Astrocyte (in vitro differentiated cells and primary cell): Measurements from ENCODE around the gene ACSL1. TPM values are rescaled to one million over a fixed set of nuclear protein-coding genes. Genes with fewer than 3 reads are reported as not detected.
A peak's percentile ranks its signal among the peaks of the same experiment; 100 is the strongest.

ENCODE experiments used
- DNase-seq: peaks from one replicate; pipeline ENCODE4 v3.0.0-alpha.2; 2010; ENCODE audit warnings: low read depth
- FAIRE-seq: peaks from 2 replicates; lab custom pipeline; 2011; peaks lifted over from hg19 to GRCh38; lab: Jason Lieb, UNC
- H2AFZ ChIP-seq: 2 replicates; pipeline ENCODE4 v1.6.0; 2012; ENCODE audit warnings: low read depth, low read length, inconsistent platforms
- H3K27ac ChIP-seq: 2 replicates; pipeline ENCODE4 v1.5.1; 2011; ENCODE audit warnings: low read depth, low read length, inconsistent platforms
- H3K27me3 ChIP-seq: 2 replicates; pipeline ENCODE4 v1.6.0; 2011; ENCODE audit warnings: low read length, inconsistent platforms; ENCODE audit not compliant: insufficient read depth
- H3K36me3 ChIP-seq: 2 replicates; pipeline ENCODE4 v1.5.1; 2011; ENCODE audit warnings: low read length, inconsistent platforms; ENCODE audit not compliant: insufficient read depth
- H3K4me1 ChIP-seq: 2 replicates; pipeline ENCODE4 v1.5.1; 2011; ENCODE audit warnings: low read length, inconsistent platforms; ENCODE audit not compliant: insufficient read depth
- H3K4me2 ChIP-seq: 2 replicates; pipeline ENCODE4 v1.6.0; 2012; ENCODE audit warnings: low read length, inconsistent platforms
- H3K4me3 ChIP-seq: 2 replicates; pipeline ENCODE4 v1.5.1; 2011; ENCODE audit warnings: low read depth, mild to moderate bottlenecking, low read length, inconsistent platforms; ENCODE audit not compliant: insufficient read depth
- H3K79me2 ChIP-seq: 2 replicates; pipeline ENCODE4 v1.6.0; 2012; ENCODE audit warnings: mild to moderate bottlenecking, low read length, inconsistent platforms; ENCODE audit not compliant: insufficient read depth
- H3K9ac ChIP-seq: 2 replicates; pipeline ENCODE4 v1.6.0; 2012; ENCODE audit warnings: mild to moderate bottlenecking, low read length, inconsistent platforms
- H3K9me3 ChIP-seq: 2 replicates; pipeline ENCODE4 v1.5.1; 2012; ENCODE audit warnings: low read depth, mild to moderate bottlenecking, low read length, inconsistent platforms; ENCODE audit not compliant: insufficient read depth
- H4K20me1 ChIP-seq: 2 replicates; pipeline ENCODE4 v1.6.0; 2012; ENCODE audit warnings: low read length, inconsistent platforms; ENCODE audit not compliant: insufficient read depth
- H3K27ac Mint-ChIP-seq: one replicate; pipeline ENCODE4 v1.8.0; 2021; ENCODE audit warnings: mild to moderate bottlenecking, mixed read lengths; ENCODE audit not compliant: unreplicated experiment
- H3K27me3 Mint-ChIP-seq: one replicate; pipeline ENCODE4 v1.8.0; 2021; ENCODE audit warnings: low read depth, mixed read lengths; ENCODE audit not compliant: unreplicated experiment
- H3K36me3 Mint-ChIP-seq: one replicate; pipeline ENCODE4 v1.8.0; 2021; ENCODE audit warnings: low read depth, mixed read lengths; ENCODE audit not compliant: unreplicated experiment
- H3K4me1 Mint-ChIP-seq: one replicate; pipeline ENCODE4 v1.8.0; 2021; ENCODE audit warnings: low read depth, mixed read lengths; ENCODE audit not compliant: unreplicated experiment
- H3K4me3 Mint-ChIP-seq: one replicate; pipeline ENCODE4 v1.8.0; 2021; ENCODE audit warnings: mild to moderate bottlenecking, moderate library complexity, mixed read lengths; ENCODE audit not compliant: unreplicated experiment
- H3K9me3 Mint-ChIP-seq: one replicate; pipeline ENCODE4 v1.8.0; 2021; ENCODE audit warnings: mild to moderate bottlenecking, mixed read lengths; ENCODE audit not compliant: unreplicated experiment
- EZH2 ChIP-seq: IDR thresholded peaks from 2 replicates; pipeline ENCODE4 v1.6.1; 2012; ENCODE audit warnings: mild to moderate bottlenecking, low read length, inconsistent platforms; ENCODE audit not compliant: insufficient read depth
- total RNA-seq: library from RNA; stranded (reverse); gene quantifications from 2 replicates; pipeline ENCODE4 v1.2.1, GENCODE V29; 2021
- TF ChIP-seq, protein P1 (sequence below): IDR thresholded peaks from 2 replicates; pipeline ENCODE4 v1.5.1; 2011; ENCODE audit warnings: low read depth, mild to moderate bottlenecking, inconsistent platforms, low read length, moderate library complexity; ENCODE audit not compliant: insufficient read depth

Gene ACSL1
- total RNA-seq, 1 donor from 2014 or later, result 7.0 TPM

DNA sequence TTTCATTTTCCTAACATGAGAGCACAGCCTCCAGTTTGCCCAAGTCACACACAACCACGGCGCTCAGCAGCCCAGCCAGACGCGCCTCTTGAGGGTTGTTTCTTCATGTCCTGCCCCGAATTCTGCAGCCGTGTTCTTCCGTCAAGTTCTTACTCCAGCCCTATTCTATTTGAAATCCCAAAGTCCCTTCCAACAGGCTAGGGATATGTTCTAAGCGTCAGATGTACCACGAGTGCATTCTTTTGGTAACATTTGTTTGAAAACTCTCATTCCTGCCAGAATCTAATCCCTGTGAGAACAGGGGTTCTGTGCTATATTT is 23.1 kb downstream of the ACSL1 start:
- FAIRE-seq (no peak), DNase-seq (no peak)
- Mint-ChIP-seq H3K27ac (no peak overlapping the region), H3K9me3 (peaks cover under 1% of the 10 kb centered on the region), H3K4me3 (no peak overlapping the region), H3K36me3 (peaks cover 5% of the 10 kb centered on the region), H3K27me3 (peaks cover 58% of the 10 kb centered on the region), H3K4me1 (peaks cover 9% of the 10 kb centered on the region)
- Histone ChIP-seq H2AFZ (no peak overlapping the region), H3K27me3 (no peaks in the 10 kb centered on the region), H3K4me2 (no peak overlapping the region), H3K4me3 (no peak overlapping the region), H3K9me3 (no peaks in the 10 kb centered on the region), H3K79me2 (no peaks in the 10 kb centered on the region), H3K36me3 (no peaks in the 10 kb centered on the region), H4K20me1 (peaks cover 16% of the 10 kb centered on the region), H3K9ac (no peak overlapping the region), H3K4me1 (no peaks in the 10 kb centered on the region), H3K27ac (no peak overlapping the region)
- TF ChIP-seq EZH2, result no peak
- TF ChIP-seq, protein P1, sequence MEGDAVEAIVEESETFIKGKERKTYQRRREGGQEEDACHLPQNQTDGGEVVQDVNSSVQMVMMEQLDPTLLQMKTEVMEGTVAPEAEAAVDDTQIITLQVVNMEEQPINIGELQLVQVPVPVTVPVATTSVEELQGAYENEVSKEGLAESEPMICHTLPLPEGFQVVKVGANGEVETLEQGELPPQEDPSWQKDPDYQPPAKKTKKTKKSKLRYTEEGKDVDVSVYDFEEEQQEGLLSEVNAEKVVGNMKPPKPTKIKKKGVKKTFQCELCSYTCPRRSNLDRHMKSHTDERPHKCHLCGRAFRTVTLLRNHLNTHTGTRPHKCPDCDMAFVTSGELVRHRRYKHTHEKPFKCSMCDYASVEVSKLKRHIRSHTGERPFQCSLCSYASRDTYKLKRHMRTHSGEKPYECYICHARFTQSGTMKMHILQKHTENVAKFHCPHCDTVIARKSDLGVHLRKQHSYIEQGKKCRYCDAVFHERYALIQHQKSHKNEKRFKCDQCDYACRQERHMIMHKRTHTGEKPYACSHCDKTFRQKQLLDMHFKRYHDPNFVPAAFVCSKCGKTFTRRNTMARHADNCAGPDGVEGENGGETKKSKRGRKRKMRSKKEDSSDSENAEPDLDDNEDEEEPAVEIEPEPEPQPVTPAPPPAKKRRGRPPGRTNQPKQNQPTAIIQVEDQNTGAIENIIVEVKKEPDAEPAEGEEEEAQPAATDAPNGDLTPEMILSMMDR, result no peak

DNA sequence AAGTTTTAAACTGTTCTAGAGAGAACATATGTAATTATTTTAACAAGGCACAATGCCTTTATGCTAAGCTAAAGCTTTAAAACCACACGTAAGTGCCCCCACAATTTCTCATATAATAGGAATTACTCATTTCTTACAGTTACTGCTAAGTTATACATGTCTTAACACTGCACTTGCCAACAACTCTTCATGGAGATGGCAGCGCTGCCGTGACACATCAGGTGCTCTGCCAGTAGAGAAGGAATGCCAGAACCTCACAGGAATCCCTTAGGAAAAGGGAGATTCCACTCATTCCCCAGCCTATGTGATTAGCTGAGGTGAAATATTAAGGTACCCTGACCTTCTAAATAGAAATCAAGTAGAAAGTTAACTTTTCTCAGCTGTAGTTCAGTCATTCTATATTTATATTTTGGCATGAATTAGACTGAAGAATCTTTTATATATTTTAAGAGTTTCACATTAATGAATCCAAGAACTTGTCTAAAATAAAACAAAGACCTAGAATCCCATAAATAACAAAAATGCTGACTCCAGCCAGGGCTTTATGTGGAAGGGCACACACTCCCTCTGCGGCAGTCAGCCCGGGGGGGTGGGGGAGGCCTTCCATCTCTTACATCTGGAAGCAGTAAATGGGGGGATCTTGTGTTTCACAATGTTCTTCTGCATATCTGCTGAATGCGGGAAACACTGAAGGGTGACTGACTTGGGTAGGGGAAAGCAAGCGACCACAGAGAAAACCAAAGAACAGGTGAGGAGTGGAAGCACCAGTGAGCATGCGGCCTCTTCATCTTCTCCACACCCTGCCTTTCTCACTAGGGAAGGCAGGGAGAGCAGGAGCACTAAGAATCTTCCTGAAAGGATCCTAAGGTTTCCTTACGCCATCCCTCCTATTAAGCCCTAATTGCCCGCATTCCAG is 23.7 kb downstream of the ACSL1 start:
- Mint-ChIP-seq H3K4me3 (no peak overlapping the region), H3K36me3 (peaks cover 10% of the 10 kb centered on the region), H3K9me3 (peaks cover 6% of the 10 kb centered on the region), H3K27me3 (peaks cover 63% of the 10 kb centered on the region), H3K27ac (no peak overlapping the region), H3K4me1 (peaks cover 9% of the 10 kb centered on the region)
- FAIRE-seq (no peak), DNase-seq (peak; percentile 75)
- Histone ChIP-seq H3K27me3 (no peaks in the 10 kb centered on the region), H3K9me3 (no peaks in the 10 kb centered on the region), H3K4me1 (no peaks in the 10 kb centered on the region), H3K36me3 (no peaks in the 10 kb centered on the region), H3K9ac (no peak overlapping the region), H2AFZ (no peak overlapping the region), H3K79me2 (no peaks in the 10 kb centered on the region), H3K4me3 (no peak overlapping the region), H3K4me2 (no peak overlapping the region), H3K27ac (no peak overlapping the region), H4K20me1 (peaks cover 12% of the 10 kb centered on the region)
- TF ChIP-seq, protein P1, result no peak
- TF ChIP-seq EZH2, result no peak

DNA sequence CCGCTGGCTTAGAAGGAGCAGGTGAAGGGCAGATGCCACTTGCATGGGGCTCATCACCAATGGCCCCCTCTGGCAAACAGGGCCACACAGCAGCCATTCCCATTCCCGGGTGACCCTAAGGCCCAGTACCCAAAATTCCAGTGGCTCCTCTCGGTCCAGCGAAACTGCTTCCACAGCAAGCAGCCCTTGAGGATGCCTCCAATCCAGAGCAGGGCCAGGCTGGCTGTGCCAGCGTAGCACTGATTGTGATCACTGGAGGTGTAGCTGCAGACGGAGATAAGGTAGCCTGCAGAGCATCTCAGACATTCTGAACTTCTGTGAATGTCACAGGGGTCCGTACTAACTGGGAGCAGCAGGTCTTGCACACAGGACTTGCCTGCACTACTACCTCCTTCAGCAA is 27.3 kb downstream of the ACSL1 start:
- FAIRE-seq, result no peak
- H3K36me3 Mint-ChIP-seq, result peaks cover 20% of the 10 kb centered on the region
- no peak overlapping the region for H2AFZ ChIP-seq

More for the DNA sequence above, 27.3 kb downstream of the ACSL1 start:
- Mint-ChIP-seq H3K4me1 (peaks cover 9% of the 10 kb centered on the region), H3K4me3 (no peak overlapping the region), H3K27me3 (peaks cover 72% of the 10 kb centered on the region), H3K27ac (no peak overlapping the region), H3K9me3 (peaks cover 19% of the 10 kb centered on the region)
- Histone ChIP-seq H3K27me3 (no peaks in the 10 kb centered on the region), H3K9ac (no peak overlapping the region), H3K4me1 (no peaks in the 10 kb centered on the region), H3K9me3 (no peaks in the 10 kb centered on the region), H3K36me3 (no peaks in the 10 kb centered on the region), H3K4me2 (no peak overlapping the region), H3K27ac (no peak overlapping the region), H3K79me2 (no peaks in the 10 kb centered on the region), H3K4me3 (no peak overlapping the region), H4K20me1 (peaks cover 3% of the 10 kb centered on the region)
- no peak for DNase-seq
- TF ChIP-seq, protein P1, result no peak
- no peak for TF ChIP-seq EZH2
